Activated CD4-positive, alpha-beta memory T cell treated with anti-CD3 and anti-CD28 coated beads, Interleukin-2, amount 10 ng/mL, durations not matched to agents 7 days and 5 days (primary cell): Measurements from ENCODE around the gene KIAA0040. TPM values are rescaled to one million over a fixed set of nuclear protein-coding genes. Genes with fewer than 3 reads are reported as not detected.

ENCODE experiments used
- CTCF ChIA-PET: fragments of 350-600 bp; sonication (Branson Sonifier 250); formaldehyde crosslinking; loops from one replicate; lab custom pipeline; 2021; ENCODE audit warnings: antibody characterized with exemption, inconsistent platforms; lab: Charles Lee
- POLR2A ChIA-PET: fragments of 350-600 bp; sonication (Branson Sonifier 250); formaldehyde crosslinking; loops from one replicate; lab custom pipeline; 2021; ENCODE audit warnings: antibody characterized with exemption; lab: Charles Lee
- DNase-seq: peaks from one replicate; pipeline ENCODE4 v3.0.0-alpha.2; 2020
- H3K27ac Mint-ChIP-seq: one replicate; pipeline ENCODE4 v1.8.0; 2021; ENCODE audit warnings: mild to moderate bottlenecking, mixed read lengths
- H3K27me3 Mint-ChIP-seq: one replicate; pipeline ENCODE4 v1.8.0; 2021; ENCODE audit warnings: mixed read lengths
- H3K36me3 Mint-ChIP-seq: one replicate; pipeline ENCODE4 v1.8.0; 2021; ENCODE audit warnings: low read depth, mixed read lengths
- H3K4me1 Mint-ChIP-seq: one replicate; pipeline ENCODE4 v1.8.0; 2021; ENCODE audit warnings: mixed read lengths
- H3K4me3 Mint-ChIP-seq: one replicate; pipeline ENCODE4 v1.8.0; 2021; ENCODE audit warnings: mild to moderate bottlenecking, mixed read lengths
- H3K9me3 Mint-ChIP-seq: one replicate; pipeline ENCODE4 v1.8.0; 2021; ENCODE audit warnings: mixed read lengths
- total RNA-seq, 2 experiments: library from RNA; stranded (reverse); gene quantifications; one replicate each; pipeline ENCODE4 v1.2.3, GENCODE V29; 2021

KIAA0040 gene
- total RNA-seq, 2 experiments from 2014 or later: 79.4 to 80.2 TPM

DNA sequence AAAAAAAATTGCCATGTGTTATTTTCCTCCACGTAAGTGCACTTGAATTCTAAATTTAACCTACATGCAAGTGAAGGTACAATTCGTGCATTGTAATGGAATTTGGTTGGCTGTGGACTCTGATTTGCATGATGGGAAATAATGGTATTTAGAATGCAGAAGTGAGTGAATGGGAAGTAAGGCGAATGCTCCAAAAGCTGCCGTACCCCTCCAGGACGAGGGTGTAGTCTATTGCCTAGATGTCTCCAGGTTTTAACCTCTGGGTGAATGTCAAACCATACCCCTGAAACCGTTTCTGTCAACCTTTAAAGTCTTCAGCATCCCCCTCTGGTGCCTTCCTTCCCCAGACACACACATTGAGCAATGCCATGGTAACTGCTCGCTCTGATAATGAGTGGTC is 44.5 kb downstream of the KIAA0040 start:
- ChIA-PET POLR2A (no interaction called here), CTCF (interaction anchor here (0.8 to 7.3 kb wide), 3 partner anchors 7 to 171 kb away, joined by 4 to 79 read pairs (median 27); no protein-coding TSS in a partner anchor)
- Mint-ChIP-seq H3K9me3 (no peaks in the 10 kb centered on the region), H3K4me1 (no peaks in the 10 kb centered on the region), H3K36me3 (no peaks in the 10 kb centered on the region), H3K4me3 (no peak overlapping the region), H3K27ac (no peak overlapping the region), H3K27me3 (peaks cover 38% of the 10 kb centered on the region)
- DNase-seq: no peak

DNA sequence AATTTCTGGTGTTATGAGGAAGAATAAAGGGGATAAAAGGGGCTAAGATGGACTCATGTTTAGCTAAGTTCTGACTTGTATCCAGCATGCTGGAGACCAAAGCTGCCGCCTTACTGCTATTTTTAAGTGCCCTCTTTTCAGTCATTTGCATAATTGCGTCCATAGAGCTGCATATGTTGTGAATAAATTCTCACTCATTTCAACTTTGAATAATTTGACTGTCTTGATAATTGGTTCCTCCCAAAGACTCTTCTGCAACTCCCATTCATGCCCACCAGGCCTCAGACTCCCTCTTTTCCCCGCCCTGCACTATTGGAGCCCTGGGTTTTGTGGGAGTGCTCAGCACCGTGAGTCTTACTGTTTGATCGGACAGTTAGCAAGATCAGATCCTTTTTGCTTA is 45.0 kb downstream of the KIAA0040 start:
- H3K27me3 Mint-ChIP-seq: peaks cover 33% of the 10 kb centered on the region
- no peaks in the 10 kb centered on the region for H3K9me3 Mint-ChIP-seq
- H3K27ac Mint-ChIP-seq: no peak overlapping the region
- H3K36me3 Mint-ChIP-seq: no peaks in the 10 kb centered on the region
- H3K4me3 Mint-ChIP-seq: no peak overlapping the region
- ChIA-PET POLR2A (no interaction called here), CTCF (interaction anchor here (0.8 to 7.3 kb wide), 6 partner anchors 8 to 171 kb away, joined by 3 to 79 read pairs (median 7); no protein-coding TSS in a partner anchor)
- H3K4me1 Mint-ChIP-seq: no peaks in the 10 kb centered on the region
- DNase-seq: no peak

DNA sequence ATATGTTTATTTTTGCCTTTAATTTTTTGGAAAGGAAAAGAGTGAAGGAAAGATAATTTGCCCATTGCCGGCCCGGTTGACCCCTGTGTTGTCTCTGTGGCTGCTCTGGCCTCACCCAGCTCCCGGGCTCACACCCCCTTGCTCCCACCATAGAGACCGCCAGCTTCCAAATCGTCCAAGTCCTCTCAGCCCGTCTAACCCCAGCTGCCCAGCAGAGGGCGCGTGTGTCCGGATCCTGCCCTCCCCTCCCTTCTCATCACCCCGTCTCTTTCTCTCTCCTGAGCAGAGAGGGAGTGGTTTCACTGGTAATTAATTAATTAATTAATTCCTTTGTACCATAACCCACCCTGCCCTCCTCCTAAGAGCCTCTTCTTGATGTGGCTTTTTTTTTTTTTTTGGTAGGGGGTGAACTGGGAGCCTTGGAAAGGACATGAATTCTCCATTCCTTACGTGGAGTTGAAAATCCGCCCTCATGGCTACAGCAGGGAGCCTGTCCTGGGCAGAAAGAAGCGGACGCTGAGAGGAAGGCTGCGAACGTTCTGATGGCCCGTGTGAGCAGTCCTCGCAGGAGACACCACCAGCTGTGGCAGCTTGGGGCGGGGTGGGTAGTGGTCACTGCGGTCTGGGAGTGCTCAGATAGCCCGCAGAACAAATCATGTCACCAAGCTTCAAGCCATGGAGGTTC is 45.9 kb downstream of the KIAA0040 start:
- CTCF ChIA-PET: interaction anchor here (0.6 to 7.3 kb wide), 38 partner anchors 9 to 333 kb away, joined by 3 to 79 read pairs (median 4); no protein-coding TSS in a partner anchor
- H3K4me1 Mint-ChIP-seq: peaks cover 7% of the 10 kb centered on the region

DNA sequence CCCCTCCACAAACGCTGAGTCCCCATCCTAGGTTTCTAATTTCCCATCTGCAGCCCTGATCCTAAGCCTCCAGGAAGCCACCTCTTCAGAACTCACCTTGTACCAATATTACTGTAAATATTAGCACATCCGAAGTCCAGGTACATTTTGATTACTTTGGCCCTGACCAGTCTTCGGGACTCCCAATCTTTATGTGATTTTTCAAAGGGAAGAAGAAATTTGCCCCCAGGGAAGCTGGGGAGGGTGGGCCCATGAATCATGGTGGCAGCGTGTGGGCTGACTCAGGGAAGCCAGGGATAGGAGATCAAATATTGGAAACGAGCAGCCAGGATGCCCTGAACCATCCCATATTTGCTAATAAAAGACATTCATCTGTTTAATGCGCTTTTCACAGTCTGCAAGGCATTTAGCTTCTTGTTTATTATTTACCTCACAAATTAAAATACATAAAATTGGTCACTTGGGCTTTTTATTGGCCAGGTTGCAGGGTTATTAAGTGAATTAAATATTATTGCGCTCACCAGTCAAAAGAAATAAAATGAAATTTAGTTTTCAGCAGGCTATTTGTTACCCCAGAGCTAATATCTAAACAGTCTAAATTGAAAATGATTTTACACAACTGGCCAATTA is 46.6 kb downstream of the KIAA0040 start:
- no peak overlapping the region for H3K4me3 Mint-ChIP-seq
- H3K27me3 Mint-ChIP-seq: peaks cover 22% of the 10 kb centered on the region
- H3K4me1 Mint-ChIP-seq: peaks cover 8% of the 10 kb centered on the region
- DNase-seq: no peak
- ChIA-PET CTCF (interaction anchor here (0.6 to 7.3 kb wide), 41 partner anchors 9 to 887 kb away, joined by 3 to 79 read pairs (median 4); no protein-coding TSS in a partner anchor), POLR2A (interaction anchor here (1.0 kb wide), 1 partner anchor 949 kb away, joined by 3 read pairs; no protein-coding TSS in a partner anchor)
- no peak overlapping the region for H3K27ac Mint-ChIP-seq
- H3K36me3 Mint-ChIP-seq: no peaks in the 10 kb centered on the region
- no peaks in the 10 kb centered on the region for H3K9me3 Mint-ChIP-seq

More for the DNA sequence above, 45.9 kb downstream of the KIAA0040 start:
- Mint-ChIP-seq H3K9me3 (no peaks in the 10 kb centered on the region), H3K36me3 (no peaks in the 10 kb centered on the region), H3K27me3 (peaks cover 27% of the 10 kb centered on the region), H3K4me3 (no peak overlapping the region), H3K27ac (no peak overlapping the region)
- DNase-seq: peak; percentile 70
- POLR2A ChIA-PET: interaction anchor here (1.0 kb wide), 1 partner anchor 948 kb away, joined by 3 read pairs; no protein-coding TSS in a partner anchor

DNA sequence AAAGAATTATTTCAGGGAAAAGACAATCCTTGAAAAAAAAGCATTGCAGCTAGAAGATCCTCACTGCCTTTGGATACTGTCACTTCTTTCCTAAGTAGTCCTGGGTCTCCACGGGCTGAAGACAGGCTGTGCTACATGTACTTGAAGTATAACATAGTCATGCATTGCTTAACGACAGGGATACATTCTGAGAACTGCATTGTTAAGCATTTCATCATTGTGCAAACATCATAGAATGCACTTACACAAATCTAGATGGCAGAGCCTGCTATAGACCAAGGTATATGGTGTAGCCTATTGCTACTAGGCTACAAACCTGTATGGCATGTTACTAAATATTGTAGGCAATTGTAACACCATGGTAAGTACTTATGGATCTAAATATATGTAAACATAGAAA is 54.0 kb downstream of the KIAA0040 start:
- Mint-ChIP-seq H3K4me1 (peaks cover 8% of the 10 kb centered on the region), H3K9me3 (no peaks in the 10 kb centered on the region), H3K27me3 (peaks cover 38% of the 10 kb centered on the region), H3K27ac (no peak overlapping the region), H3K36me3 (no peaks in the 10 kb centered on the region), H3K4me3 (no peak overlapping the region)
- CTCF ChIA-PET: no interaction called here
- no peak for DNase-seq
- POLR2A ChIA-PET: no interaction called here

DNA sequence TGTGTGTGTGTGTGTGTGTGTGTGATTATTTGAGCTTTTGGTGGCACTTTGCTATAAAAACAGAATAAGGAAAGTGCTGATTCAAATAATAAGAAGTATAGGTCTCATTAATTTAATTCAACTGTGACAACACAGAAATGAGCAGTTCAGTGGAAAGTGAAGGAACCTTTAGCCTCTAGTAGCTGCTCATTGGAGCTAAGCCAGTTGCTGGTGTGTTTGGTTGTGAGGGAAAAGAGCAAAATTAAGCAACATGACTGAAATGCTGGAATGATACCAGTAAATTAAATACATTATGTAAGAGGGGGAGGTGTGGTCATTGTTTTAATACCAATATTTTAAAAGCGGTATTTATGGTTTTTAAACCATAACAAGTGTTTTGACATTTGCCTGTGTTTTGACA is 55.2 kb downstream of the KIAA0040 start:
- Mint-ChIP-seq H3K27me3 (peaks cover 39% of the 10 kb centered on the region), H3K4me1 (peaks cover 8% of the 10 kb centered on the region), H3K36me3 (no peaks in the 10 kb centered on the region), H3K4me3 (no peak overlapping the region), H3K9me3 (no peaks in the 10 kb centered on the region), H3K27ac (no peak overlapping the region)
- ChIA-PET CTCF (no interaction called here), POLR2A (no interaction called here)
- no peak for DNase-seq

DNA sequence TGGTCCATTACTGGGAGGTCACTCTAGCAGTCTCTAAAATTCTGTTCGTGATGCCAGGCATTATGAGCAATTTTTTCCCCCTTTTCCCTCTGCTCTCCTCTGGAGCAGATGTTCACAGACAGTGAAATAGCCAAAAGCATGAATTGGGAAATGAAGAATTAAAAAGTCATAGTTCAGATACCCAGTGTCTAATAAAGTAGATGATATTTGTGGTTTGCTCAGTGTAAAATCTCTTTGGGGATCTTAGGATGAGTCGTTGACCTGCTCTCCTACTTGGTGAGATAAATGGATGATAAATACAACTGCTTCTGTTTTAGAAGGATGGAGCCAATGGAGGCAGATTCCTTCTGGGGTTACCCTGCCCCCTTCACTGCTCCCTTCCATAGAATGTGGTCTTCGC is 56.3 kb downstream of the KIAA0040 start:
- Mint-ChIP-seq H3K4me3 (no peak overlapping the region), H3K36me3 (no peaks in the 10 kb centered on the region), H3K27ac (no peak overlapping the region), H3K4me1 (no peaks in the 10 kb centered on the region), H3K27me3 (peaks cover 39% of the 10 kb centered on the region), H3K9me3 (no peaks in the 10 kb centered on the region)
- DNase-seq: no peak
- CTCF ChIA-PET: interaction anchor here (1.0 kb wide), 1 partner anchor 10 kb away, joined by 3 read pairs; no protein-coding TSS in a partner anchor
- POLR2A ChIA-PET: no interaction called here

DNA sequence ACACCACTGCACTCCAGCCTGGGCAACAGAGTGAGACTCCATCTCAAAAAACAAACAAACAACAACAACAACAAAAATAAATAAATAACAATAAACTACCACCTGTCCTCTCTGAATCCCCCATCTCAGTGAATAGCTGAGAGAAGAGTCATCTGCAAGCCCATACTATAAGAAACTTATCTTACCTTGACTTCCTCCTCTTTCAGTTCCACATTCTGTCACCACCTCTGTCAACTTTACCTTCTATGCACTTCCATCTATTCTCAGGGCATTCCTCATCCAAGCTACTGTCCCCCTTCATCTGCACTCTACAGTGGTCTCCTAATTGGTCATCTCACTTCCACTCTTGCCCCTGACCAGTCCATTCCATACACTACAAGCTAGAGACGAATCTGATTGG is 58.1 kb downstream of the KIAA0040 start:
- no peaks in the 10 kb centered on the region for H3K36me3 Mint-ChIP-seq
- no peaks in the 10 kb centered on the region for H3K4me1 Mint-ChIP-seq
- POLR2A ChIA-PET: no interaction called here
- no peak for DNase-seq
- CTCF ChIA-PET: interaction anchor here (1.4 to 3.3 kb wide), 2 partner anchors 9 to 11 kb away, joined by 5 to 20 read pairs; no protein-coding TSS in a partner anchor
- H3K27ac Mint-ChIP-seq: no peak overlapping the region
- H3K9me3 Mint-ChIP-seq: no peaks in the 10 kb centered on the region
- no peak overlapping the region for H3K4me3 Mint-ChIP-seq
- peaks cover 39% of the 10 kb centered on the region for H3K27me3 Mint-ChIP-seq

DNA sequence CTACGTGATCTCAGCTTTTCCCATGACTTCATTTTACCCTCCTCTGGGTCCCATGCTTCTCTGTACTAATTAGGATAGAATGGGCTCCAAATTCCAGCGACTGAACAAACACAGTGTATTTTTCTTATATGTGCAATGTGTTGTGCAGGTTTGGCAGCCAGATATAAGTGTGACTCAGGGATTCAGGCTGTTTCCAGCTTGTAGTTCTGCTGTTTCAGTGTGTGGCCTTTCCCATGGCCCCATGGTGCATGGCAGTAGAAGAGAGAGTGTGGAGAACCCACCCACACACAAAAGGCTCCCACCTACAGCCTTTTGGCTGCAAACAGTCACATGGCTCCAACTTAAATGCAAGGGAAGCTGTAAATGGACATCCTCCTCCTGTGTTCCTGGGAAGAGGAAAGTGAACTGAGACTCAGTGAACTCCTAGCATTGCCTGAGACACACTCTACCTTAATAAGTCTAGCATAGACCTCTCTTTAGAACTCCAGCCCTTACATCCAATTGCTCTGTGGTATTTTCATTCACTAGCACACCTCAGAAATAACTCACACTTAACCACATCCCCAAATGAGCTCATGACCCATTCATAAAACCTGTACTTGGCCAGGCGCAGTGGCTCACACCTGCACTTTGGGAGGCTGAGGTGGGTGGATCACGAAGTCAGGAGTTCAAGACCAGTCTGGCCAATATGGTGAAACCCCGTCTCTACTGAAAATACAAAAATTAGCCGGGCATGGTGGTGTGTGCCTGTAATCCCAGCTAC is 58.7 kb downstream of the KIAA0040 start:
- ChIA-PET CTCF (interaction anchor here (1.3 to 3.3 kb wide), 3 partner anchors 9 to 18 kb away, joined by 5 to 20 read pairs (median 5); no protein-coding TSS in a partner anchor), POLR2A (no interaction called here)
- Mint-ChIP-seq H3K4me3 (no peak overlapping the region), H3K27ac (no peak overlapping the region), H3K4me1 (no peaks in the 10 kb centered on the region), H3K27me3 (peaks cover 39% of the 10 kb centered on the region), H3K9me3 (no peaks in the 10 kb centered on the region), H3K36me3 (no peaks in the 10 kb centered on the region)
- no peak for DNase-seq

DNA sequence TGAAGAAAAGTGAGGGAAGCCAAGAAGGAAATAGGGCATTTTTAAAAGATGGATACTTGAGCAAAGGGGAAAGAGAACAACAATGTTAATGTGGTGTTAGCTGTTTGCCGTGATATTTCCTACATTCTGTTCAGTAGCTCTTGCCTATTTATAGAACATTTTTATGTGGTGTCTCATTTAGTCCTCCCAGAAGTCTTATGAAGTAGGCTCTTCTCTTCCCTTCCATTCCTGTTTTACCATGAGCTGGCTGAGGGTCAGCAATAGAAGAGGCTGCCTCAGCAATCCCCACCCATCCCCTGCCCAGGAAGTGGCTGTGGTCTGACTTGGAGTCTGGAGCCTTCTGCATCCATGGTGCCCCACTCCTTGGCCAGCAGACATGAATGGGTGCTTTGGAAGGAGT is 60.1 kb downstream of the KIAA0040 start:
- H3K27ac Mint-ChIP-seq: no peak overlapping the region
- CTCF ChIA-PET: interaction anchor here (1.3 to 3.3 kb wide), 2 partner anchors 13 to 19 kb away, joined by 5 to 20 read pairs; no protein-coding TSS in a partner anchor
- POLR2A ChIA-PET: interaction anchor here (1.5 kb wide), 1 partner anchor 9 kb away, joined by 5 read pairs; no protein-coding TSS in a partner anchor
- no peaks in the 10 kb centered on the region for H3K36me3 Mint-ChIP-seq
- H3K27me3 Mint-ChIP-seq: peaks cover 29% of the 10 kb centered on the region
- DNase-seq: no peak
- H3K9me3 Mint-ChIP-seq: no peaks in the 10 kb centered on the region
- no peak overlapping the region for H3K4me3 Mint-ChIP-seq
- H3K4me1 Mint-ChIP-seq: no peaks in the 10 kb centered on the region

DNA sequence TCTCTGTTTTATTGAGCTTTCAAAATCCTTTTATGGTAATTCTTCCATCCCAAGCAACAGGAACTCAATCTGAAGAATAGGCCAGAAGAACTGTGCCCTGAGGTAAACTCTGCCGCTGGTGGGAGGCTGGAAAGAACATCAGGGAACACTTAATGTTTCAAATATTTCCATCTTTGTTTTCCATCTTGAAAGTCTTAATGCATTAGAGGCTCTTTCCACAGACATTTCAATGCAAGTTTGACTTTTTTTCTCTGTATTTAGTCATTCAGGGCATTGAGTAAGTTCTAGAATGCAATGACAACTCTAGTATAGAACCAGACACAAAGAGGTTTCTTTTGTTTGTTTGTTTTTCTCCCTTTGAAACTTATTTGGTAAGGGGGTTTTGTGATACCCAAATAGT is 61.5 kb downstream of the KIAA0040 start:
- Mint-ChIP-seq H3K9me3 (no peaks in the 10 kb centered on the region), H3K27ac (no peak overlapping the region), H3K27me3 (peaks cover 18% of the 10 kb centered on the region), H3K36me3 (no peaks in the 10 kb centered on the region), H3K4me1 (no peaks in the 10 kb centered on the region), H3K4me3 (no peak overlapping the region)
- DNase-seq: no peak
- POLR2A ChIA-PET: no interaction called here
- CTCF ChIA-PET: interaction anchor here (0.8 kb wide), 1 partner anchor 101 kb away, joined by 3 read pairs; no protein-coding TSS in a partner anchor

DNA sequence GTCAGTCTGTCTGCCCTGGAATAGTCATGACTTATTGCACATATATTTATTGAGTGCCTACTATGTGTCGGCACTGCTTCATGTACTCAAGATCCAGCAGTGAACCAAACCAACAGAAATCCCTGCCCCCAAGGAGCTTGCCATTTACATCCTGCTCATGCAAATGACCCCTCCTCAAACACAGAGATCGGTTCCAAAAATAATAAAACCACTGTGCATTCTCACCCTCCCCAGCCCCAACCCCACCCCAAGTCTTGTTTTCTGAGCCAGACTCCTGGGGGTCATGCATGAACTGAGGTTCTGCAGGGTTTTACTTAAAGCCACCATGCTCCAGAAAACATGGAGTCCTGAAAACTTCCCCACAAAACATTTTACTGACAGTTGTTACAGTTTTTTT is 61.9 kb downstream of the KIAA0040 start:
- H3K4me3 Mint-ChIP-seq: no peak overlapping the region
- no peak overlapping the region for H3K27ac Mint-ChIP-seq
- no peaks in the 10 kb centered on the region for H3K9me3 Mint-ChIP-seq
- CTCF ChIA-PET: interaction anchor here (0.8 kb wide), 1 partner anchor 101 kb away, joined by 3 read pairs; no protein-coding TSS in a partner anchor
- H3K27me3 Mint-ChIP-seq: peaks cover 13% of the 10 kb centered on the region
- DNase-seq: no peak
- POLR2A ChIA-PET: no interaction called here
- H3K4me1 Mint-ChIP-seq: no peaks in the 10 kb centered on the region
- no peaks in the 10 kb centered on the region for H3K36me3 Mint-ChIP-seq
